Caco-2 (cell line): ENCODE data around the gene FZD10. TPM values are rescaled to one million over a fixed set of nuclear protein-coding genes. Genes with fewer than 3 reads are reported as not detected.
A peak's percentile ranks its signal among the peaks of the same experiment; 100 is the strongest.

Experiments
- BruUV-seq: library from RNA; stranded (reverse); fragments of 400-500 nt; replicated peaks from 2 replicates; lab custom pipeline; 2021; lab: Mats Ljungman, UMichigan
- CTCF ChIA-PET: fragments of 300-600 bp; sonication (Branson Sonifier 250); formaldehyde crosslinking; loops from one replicate; lab custom pipeline; 2022; ENCODE audit warnings: antibody characterized with exemption; lab: Charles Lee
- POLR2A ChIA-PET: fragments of 300-600 bp; sonication (Branson Sonifier 250); formaldehyde crosslinking; loops from one replicate; lab custom pipeline; 2022; ENCODE audit warnings: antibody characterized with exemption; lab: Charles Lee
- DNase-seq, 2 experiments: peaks; one replicate each; pipeline versions ENCODE4 v3.0.0 to v3.0.0-alpha.2; 2020 to 2022
- H3K27me3 ChIP-seq: replicated peaks from 2 replicates; pipeline ENCODE4 v1.6.0; 2011; ENCODE audit warnings: low read length; ENCODE audit not compliant: control insufficient read depth, insufficient read depth
- H3K36me3 ChIP-seq: 2 replicates; pipeline ENCODE4 v1.5.1; 2011; ENCODE audit warnings: low read length; ENCODE audit not compliant: control insufficient read depth, insufficient read depth
- H3K4me1 ChIP-seq: fragments of 250-450 bp; sonication (Bioruptor Pico); 2 replicates; pipeline ENCODE4 v1.5.1; 2020; ENCODE audit warnings: mild to moderate bottlenecking
- H3K4me3 ChIP-seq: 2 replicates; pipeline ENCODE4 v1.5.1; 2011; ENCODE audit warnings: low read depth, mild to moderate bottlenecking, control low read depth, low read length
- H3K9me3 ChIP-seq: fragments of 250-450 bp; sonication (Bioruptor Pico); 2 replicates; pipeline ENCODE4 v1.5.1; 2020; ENCODE audit warnings: mild to moderate bottlenecking, moderate library complexity
- H3K27ac Mint-ChIP-seq: one replicate; pipeline ENCODE4 v1.8.0; 2022; ENCODE audit warnings: mixed read lengths; ENCODE audit not compliant: unreplicated experiment
- H3K27me3 Mint-ChIP-seq: one replicate; pipeline ENCODE4 v1.8.0; 2022; ENCODE audit warnings: mixed read lengths; ENCODE audit not compliant: insufficient read depth, unreplicated experiment
- H3K36me3 Mint-ChIP-seq: one replicate; pipeline ENCODE4 v1.8.0; 2022; ENCODE audit warnings: mild to moderate bottlenecking, mixed read lengths; ENCODE audit not compliant: insufficient read depth, unreplicated experiment
- H3K4me1 Mint-ChIP-seq: one replicate; pipeline ENCODE4 v1.8.0; 2022; ENCODE audit warnings: low read depth, mixed read lengths; ENCODE audit not compliant: unreplicated experiment
- H3K4me3 Mint-ChIP-seq: one replicate; pipeline ENCODE4 v1.8.0; 2022; ENCODE audit warnings: mild to moderate bottlenecking, moderate library complexity, mixed read lengths; ENCODE audit not compliant: unreplicated experiment
- H3K9me3 Mint-ChIP-seq: one replicate; pipeline ENCODE4 v1.8.0; 2022; ENCODE audit warnings: mixed read lengths; ENCODE audit not compliant: unreplicated experiment
- intact Hi-C: fragments of 100-400 bp; cut with micrococcal nuclease; formaldehyde crosslinking; loops from one replicate; pipeline ENCODE4 v1.10.0; 2022; ENCODE audit not compliant: unreplicated experiment
- total RNA-seq: library from RNA; stranded (reverse); gene quantifications from 2 replicates; pipeline ENCODE4 v1.2.3, GENCODE V29; 2022
- TF ChIP-seq, protein P1 (sequence below), 2 experiments: fragments of 200-600 bp in 1 of 2; IDR thresholded peaks; 1 replicate in 1 of 2; 2 replicates in 1 of 2; pipeline versions ENCODE4 v1.5.1 to v1.8.0; 2011 to 2022; ENCODE audit warnings: antibody characterized with exemption in 1 of 2, control low read depth in 1 of 2, inconsistent platforms in 1 of 2, low read depth in 1 of 2, low read length in 1 of 2, mild to moderate bottlenecking in 1 of 2, moderate library complexity in 1 of 2; ENCODE audit not compliant: insufficient read depth in 1 of 2, severe bottlenecking in 1 of 2, unreplicated experiment in 1 of 2

Gene FZD10
- total RNA-seq, 1 experiment from 2014 or later, result 0.09 TPM

- BruUV-seq, result no TSS peak
- POLR2A ChIA-PET, result no interaction called here
These were observed 3.6 kb upstream of the FZD10 start for GRCh38 chr12:130158754-130159059.

DNA sequence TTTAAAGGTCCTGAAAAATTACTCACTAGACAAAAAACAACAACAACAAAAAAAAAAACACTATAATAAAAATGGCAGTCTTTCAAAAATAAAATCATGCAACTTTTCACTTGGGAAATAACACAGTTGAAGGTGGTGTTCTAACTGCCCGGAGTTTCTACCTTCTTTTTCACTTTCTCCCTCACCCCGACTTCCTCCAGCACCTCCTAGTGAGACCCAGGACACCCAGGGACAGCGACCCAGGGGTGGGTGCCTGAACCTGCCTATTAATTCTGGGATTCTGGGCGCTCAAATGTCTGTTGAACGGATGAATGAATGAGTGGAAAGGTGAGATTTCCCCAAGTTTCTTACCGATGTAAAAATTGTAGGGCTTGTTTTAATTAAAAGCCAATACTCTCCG lies 2.0 kb upstream of the FZD10 start:
- Mint-ChIP-seq H3K4me1 (no peaks in the 10 kb centered on the region), H3K27me3 (peaks cover 18% of the 10 kb centered on the region), H3K27ac (no peak overlapping the region), H3K4me3 (no peak overlapping the region), H3K9me3 (no peaks in the 10 kb centered on the region), H3K36me3 (no peaks in the 10 kb centered on the region)
- no peaks in the 10 kb centered on the region; the same call in 1 of the 2 replicates for H3K27me3 ChIP-seq
- no peaks in the 10 kb centered on the region for H3K36me3 ChIP-seq
- no TSS peak for BruUV-seq
- peaks cover 6% of the 10 kb centered on the region for H3K4me1 ChIP-seq
- no peak for DNase-seq
- H3K9me3 ChIP-seq, result no peaks in the 10 kb centered on the region
- CTCF ChIA-PET, result no interaction called here
- H3K4me3 ChIP-seq, result no peak overlapping the region
- POLR2A ChIA-PET, result no interaction called here
- intact Hi-C loops, result no loop called here
- TF ChIP-seq, protein P1, sequence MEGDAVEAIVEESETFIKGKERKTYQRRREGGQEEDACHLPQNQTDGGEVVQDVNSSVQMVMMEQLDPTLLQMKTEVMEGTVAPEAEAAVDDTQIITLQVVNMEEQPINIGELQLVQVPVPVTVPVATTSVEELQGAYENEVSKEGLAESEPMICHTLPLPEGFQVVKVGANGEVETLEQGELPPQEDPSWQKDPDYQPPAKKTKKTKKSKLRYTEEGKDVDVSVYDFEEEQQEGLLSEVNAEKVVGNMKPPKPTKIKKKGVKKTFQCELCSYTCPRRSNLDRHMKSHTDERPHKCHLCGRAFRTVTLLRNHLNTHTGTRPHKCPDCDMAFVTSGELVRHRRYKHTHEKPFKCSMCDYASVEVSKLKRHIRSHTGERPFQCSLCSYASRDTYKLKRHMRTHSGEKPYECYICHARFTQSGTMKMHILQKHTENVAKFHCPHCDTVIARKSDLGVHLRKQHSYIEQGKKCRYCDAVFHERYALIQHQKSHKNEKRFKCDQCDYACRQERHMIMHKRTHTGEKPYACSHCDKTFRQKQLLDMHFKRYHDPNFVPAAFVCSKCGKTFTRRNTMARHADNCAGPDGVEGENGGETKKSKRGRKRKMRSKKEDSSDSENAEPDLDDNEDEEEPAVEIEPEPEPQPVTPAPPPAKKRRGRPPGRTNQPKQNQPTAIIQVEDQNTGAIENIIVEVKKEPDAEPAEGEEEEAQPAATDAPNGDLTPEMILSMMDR (IDR thresholded peaks at IDR 0.05; ENCODE audit: insufficient read depth in 1 of 2, low read depth in 1 of 2, low read length in 1 of 2, severe bottlenecking in 1 of 2, unreplicated experiment in 1 of 2), result no peak

More at GRCh38 chr12:130158754-130159059, 3.6 kb upstream of the FZD10 start:
- H3K36me3 Mint-ChIP-seq, result no peaks in the 10 kb centered on the region
- Histone ChIP-seq H3K36me3 (no peaks in the 10 kb centered on the region), H3K27me3 (no peaks in the 10 kb centered on the region; the same call in 1 of the 2 replicates), H3K4me3 (no peak overlapping the region), H3K4me1 (peaks cover 6% of the 10 kb centered on the region), H3K9me3 (no peaks in the 10 kb centered on the region)
- intact Hi-C loops, result no loop called here
- DNase-seq, result no peak
- H3K9me3 Mint-ChIP-seq, result no peaks in the 10 kb centered on the region
- CTCF ChIA-PET, result no interaction called here
- H3K4me1 Mint-ChIP-seq, result no peaks in the 10 kb centered on the region
- H3K27me3 Mint-ChIP-seq, result peaks cover 17% of the 10 kb centered on the region
- no peak overlapping the region for H3K4me3 Mint-ChIP-seq
- TF ChIP-seq, protein P1 (IDR thresholded peaks at IDR 0.05; ENCODE audit: insufficient read depth in 1 of 2, low read depth in 1 of 2, low read length in 1 of 2, severe bottlenecking in 1 of 2, unreplicated experiment in 1 of 2), result no peak
- no peak overlapping the region for H3K27ac Mint-ChIP-seq

DNA sequence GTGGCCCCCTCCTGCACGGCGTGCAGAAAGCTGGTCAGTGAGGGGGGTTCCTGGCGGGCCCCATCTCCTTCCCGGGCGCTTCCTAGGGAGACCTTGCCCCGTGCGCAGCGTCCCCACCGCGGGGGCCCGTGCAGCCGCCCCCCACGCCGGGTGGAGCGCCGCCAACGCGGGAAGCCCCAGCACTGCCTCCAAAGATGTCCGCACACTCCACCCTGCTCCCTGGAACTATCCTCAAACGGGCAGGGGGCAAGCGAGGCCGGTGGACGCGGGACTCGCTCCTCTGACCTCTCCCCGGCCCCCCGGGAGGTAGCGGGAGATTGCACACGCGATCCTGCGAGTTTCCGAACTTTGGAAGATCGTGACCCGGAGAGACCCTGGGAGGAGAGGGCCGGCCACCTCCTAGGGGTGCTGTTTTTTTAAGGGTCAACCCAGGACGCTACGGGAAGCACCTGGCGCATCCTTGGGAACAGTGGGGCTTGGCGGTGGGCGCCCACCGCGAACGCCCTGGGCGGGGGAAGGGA lies 1.5 kb upstream of the FZD10 start:
- H3K27me3 ChIP-seq, result no peaks in the 10 kb centered on the region; the same call in 1 of the 2 replicates
- H3K4me1 ChIP-seq, result peaks cover 6% of the 10 kb centered on the region
- DNase-seq, result no peak
- no TSS peak for BruUV-seq
- H3K27ac Mint-ChIP-seq, result no peak overlapping the region
- H3K36me3 ChIP-seq, result no peaks in the 10 kb centered on the region
- no peaks in the 10 kb centered on the region for H3K4me1 Mint-ChIP-seq
- POLR2A ChIA-PET, result no interaction called here
- no peak overlapping the region for H3K4me3 ChIP-seq
- TF ChIP-seq, protein P1 (IDR thresholded peaks at IDR 0.05; ENCODE audit: insufficient read depth in 1 of 2, low read depth in 1 of 2, low read length in 1 of 2, severe bottlenecking in 1 of 2, unreplicated experiment in 1 of 2), result no peak
- H3K27me3 Mint-ChIP-seq, result peaks cover 18% of the 10 kb centered on the region
- H3K9me3 ChIP-seq, result no peaks in the 10 kb centered on the region
- H3K4me3 Mint-ChIP-seq, result peak overlapping the region; percentile 67
- intact Hi-C loops, result no loop called here
- CTCF ChIA-PET, result no interaction called here
- H3K9me3 Mint-ChIP-seq, result no peaks in the 10 kb centered on the region
- H3K36me3 Mint-ChIP-seq, result no peaks in the 10 kb centered on the region
